ENCODE results near the gene SPO11. TPM values are rescaled to one million over a fixed set of nuclear protein-coding genes. Genes with fewer than 3 reads are reported as not detected.
"Not testable (repeated sequence)": the region's sequence is repeated elsewhere in the genome, so short reads cannot be mapped to it uniquely, and the experiment has no call there.

Gene SPO11
- total RNA-seq, 1 donor from 2014 or later = not detected

- no peak for DNase-seq (ENCODE audit: low read depth)
Observed at GRCh38 chr20:57332105-57333089, 2.8 kb downstream of the SPO11 start.

GRCh38 chr20:57335392-57335791, 5.8 kb downstream of the SPO11 start:
- DNase-seq (ENCODE audit: low read depth) = no peak

- no peak for DNase-seq (ENCODE audit: low read depth)
Observed at GRCh38 chr20:57341663-57342062, 12.1 kb downstream of the SPO11 start.

GRCh38 chr20:57342829-57343228, 13.2 kb downstream of the SPO11 start:
- DNase-seq (ENCODE audit: low read depth) = no peak

- DNase-seq (ENCODE audit: low read depth) = peak; percentile 71
Observed at GRCh38 chr20:57346477-57346876, 16.9 kb downstream of the SPO11 start.

- no peak for DNase-seq (ENCODE audit: low read depth)
Observed at GRCh38 chr20:57347393-57347792, 17.8 kb downstream of the SPO11 start.

GRCh38 chr20:57348200-57348921, 18.8 kb downstream of the SPO11 start:
- not testable (repeated sequence) for DNase-seq (ENCODE audit: low read depth)

- DNase-seq (ENCODE audit: low read depth) = not testable (repeated sequence)
Observed at GRCh38 chr20:57348922-57349574, 19.4 kb downstream of the SPO11 start.

GRCh38 chr20:57350081-57350710, 20.6 kb downstream of the SPO11 start:
- no peak for DNase-seq (ENCODE audit: low read depth)

- DNase-seq (ENCODE audit: low read depth) = not testable (repeated sequence)
Observed at GRCh38 chr20:57350726-57351041, 21.1 kb downstream of the SPO11 start.

GRCh38 chr20:57351042-57351783, 21.6 kb downstream of the SPO11 start, which contains the start of gene RAE1:
Gene RAE1 (plus strand): TSS chr20:57351255. CDS start chr20:57354039, 2,784 bp downstream.
- peak; percentile 94 for DNase-seq (ENCODE audit: low read depth)

GRCh38 chr20:57352305-57352704, 22.7 kb downstream of the SPO11 start:
- DNase-seq (ENCODE audit: low read depth) = no peak

GRCh38 chr20:57353351-57353750, 23.7 kb downstream of the SPO11 start:
- no peak for DNase-seq (ENCODE audit: low read depth)

GRCh38 chr20:57361517-57361916, 31.9 kb downstream of the SPO11 start:
- DNase-seq (ENCODE audit: low read depth) = peak; percentile 60

GRCh38 chr20:57364451-57364850, 34.8 kb downstream of the SPO11 start:
- no peak for DNase-seq (ENCODE audit: low read depth)

GRCh38 chr20:57369596-57369995, 40.0 kb downstream of the SPO11 start:
- no peak for DNase-seq (ENCODE audit: low read depth)

GRCh38 chr20:57370316-57370715, 40.7 kb downstream of the SPO11 start:
- no peak for DNase-seq (ENCODE audit: low read depth)

- no peak for DNase-seq (ENCODE audit: low read depth)
Observed at GRCh38 chr20:57371363-57371762, 41.8 kb downstream of the SPO11 start.

- no peak for DNase-seq (ENCODE audit: low read depth)
Observed at GRCh38 chr20:57372157-57372556, 42.6 kb downstream of the SPO11 start.

- DNase-seq (ENCODE audit: low read depth) = no peak
Observed at GRCh38 chr20:57372581-57373350, 43.2 kb downstream of the SPO11 start.
